ENCODE measurements around the gene SUPT3H. TPM values are rescaled to one million over a fixed set of nuclear protein-coding genes. Genes with fewer than 3 reads are reported as not detected.

Gene SUPT3H
- total and polyA plus RNA-seq, 2 of the 13 experiments (the other 11 are each of a cell fraction or from before 2014, with no cell fraction given), result 11.9 to 36.1 TPM

DNA sequence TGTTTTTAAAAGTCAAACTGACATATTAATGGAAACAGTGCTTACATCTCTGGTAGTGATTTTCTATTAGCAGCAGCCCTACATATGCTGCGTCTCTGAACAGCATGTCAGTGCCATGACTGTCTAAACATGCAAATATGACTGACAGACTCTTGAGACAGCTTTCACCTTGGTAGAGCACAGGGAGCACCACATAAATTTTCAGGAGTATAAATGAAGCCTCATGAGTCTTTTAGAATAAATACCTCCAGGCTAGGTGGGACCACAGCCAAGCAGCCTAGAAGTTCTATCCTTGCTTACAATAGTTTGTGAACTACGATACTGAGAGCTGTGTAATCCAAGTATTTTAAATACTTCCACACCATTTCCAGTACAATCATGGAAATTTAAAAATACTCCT, 460.3 kb downstream of the SUPT3H start:
- 94% methylated on average over 2 of the region's 2 CpGs for WGBS (ENCODE audit: low lambda C conversion rate)
- in situ Hi-C loops (cut with HindIII; ENCODE audit: extremely low pct_ligation_motif_present, low pct_unique_long_range_greater_than_20kb), result no loop called here
- Histone ChIP-seq H3K79me2 (ENCODE audit: insufficient read depth, low read length) (no peaks in the 10 kb centered on the region), H3K4me1 (ENCODE audit: insufficient read depth, low read length) (peaks cover 25% of the 10 kb centered on the region), H3K36me3 (replicated peaks in 1 of 2; ENCODE audit: control insufficient read depth in 1 of 2, insufficient read depth in 2 of 2, low read length in 2 of 2) (no peaks in the 10 kb centered on the region), H3K4me2 (ENCODE audit: low read depth, low read length) (no peak overlapping the region), H3K4me3 (replicated peaks in 1 of 3; ENCODE audit: insufficient read depth in 1 of 3, low read depth in 2 of 3, low read length in 3 of 3) (no peak overlapping the region), H2AFZ (ENCODE audit: low read length) (no peak overlapping the region), H3K27ac (ENCODE audit: extremely low read length, insufficient read depth, low read length) (no peak overlapping the region), H3K27me3 (ENCODE audit: control insufficient read depth in 1 of 2, insufficient read depth in 2 of 2, low read length in 2 of 2) (no peaks in the 10 kb centered on the region), H4K20me1 (ENCODE audit: insufficient read depth, low read length) (no peaks in the 10 kb centered on the region), H3K9me3 (ENCODE audit: low read length) (no peaks in the 10 kb centered on the region), H3K9ac (ENCODE audit: insufficient read depth, low read depth, low read length) (no peak overlapping the region)
- ATAC-seq (no peak), DNase-seq (ENCODE audit: low spot score) (no peak), FAIRE-seq (no peak)
- TF ChIP-seq, protein P1, sequence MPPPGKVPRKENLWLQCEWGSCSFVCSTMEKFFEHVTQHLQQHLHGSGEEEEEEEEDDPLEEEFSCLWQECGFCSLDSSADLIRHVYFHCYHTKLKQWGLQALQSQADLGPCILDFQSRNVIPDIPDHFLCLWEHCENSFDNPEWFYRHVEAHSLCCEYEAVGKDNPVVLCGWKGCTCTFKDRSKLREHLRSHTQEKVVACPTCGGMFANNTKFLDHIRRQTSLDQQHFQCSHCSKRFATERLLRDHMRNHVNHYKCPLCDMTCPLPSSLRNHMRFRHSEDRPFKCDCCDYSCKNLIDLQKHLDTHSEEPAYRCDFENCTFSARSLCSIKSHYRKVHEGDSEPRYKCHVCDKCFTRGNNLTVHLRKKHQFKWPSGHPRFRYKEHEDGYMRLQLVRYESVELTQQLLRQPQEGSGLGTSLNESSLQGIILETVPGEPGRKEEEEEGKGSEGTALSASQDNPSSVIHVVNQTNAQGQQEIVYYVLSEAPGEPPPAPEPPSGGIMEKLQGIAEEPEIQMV (CRISPR knock-in tag; IDR thresholded peaks at IDR 0.05; ENCODE audit: low read depth), result no peak
- no peak for TF ChIP-seq ZNF274 (CRISPR knock-in tag; IDR thresholded peaks at IDR 0.05)
- no peak for TF ChIP-seq NFE2L1 (CRISPR knock-in tag; IDR thresholded peaks at IDR 0.05; ENCODE audit: borderline replicate concordance)
- no peak for TF ChIP-seq NR0B2 (CRISPR knock-in tag; IDR thresholded peaks at IDR 0.05)
- no peak for TF ChIP-seq RARA (CRISPR knock-in tag; IDR thresholded peaks at IDR 0.05)
- no peak for TF ChIP-seq CREM (IDR thresholded peaks at IDR 0.05)
- TF ChIP-seq CREM (CRISPR knock-in tag; IDR thresholded peaks at IDR 0.05), result no peak
- TF ChIP-seq GPN1 (CRISPR knock-in tag; IDR thresholded peaks at IDR 0.05; ENCODE audit: borderline replicate concordance), result no peak
- TF ChIP-seq LRRFIP1 (CRISPR knock-in tag; conservative IDR thresholded peaks at IDR 0.05), result no peak
- TF ChIP-seq SNAPC2 (CRISPR knock-in tag; IDR thresholded peaks at IDR 0.05), result no peak
- no peak for TF ChIP-seq ZNF337 (CRISPR knock-in tag; IDR thresholded peaks at IDR 0.05; ENCODE audit: borderline replicate concordance, low read depth)
- TF ChIP-seq MED13 (CRISPR knock-in tag; IDR thresholded peaks at IDR 0.05), result no peak
- TF ChIP-seq TARDBP (CRISPR knock-in tag; IDR thresholded peaks at IDR 0.05), result no peak
- no peak for TF ChIP-seq ZNF12 (CRISPR knock-in tag; IDR thresholded peaks at IDR 0.05)
- TF ChIP-seq YEATS4 (CRISPR knock-in tag; IDR thresholded peaks at IDR 0.05; ENCODE audit: borderline replicate concordance), result no peak
- no peak for TF ChIP-seq TAF1 (CRISPR knock-in tag; IDR thresholded peaks at IDR 0.05)
- no peak for TF ChIP-seq NAIF1 (CRISPR knock-in tag; IDR thresholded peaks at IDR 0.05; ENCODE audit: borderline replicate concordance)
- no peak for TF ChIP-seq AGO2 (optimal IDR thresholded peaks at IDR 0.05; ENCODE audit: low read depth, low read length)
- no peak for TF ChIP-seq ZC3H4 (CRISPR knock-in tag; IDR thresholded peaks at IDR 0.05; ENCODE audit: borderline replicate concordance)
- TF ChIP-seq KDM6A (CRISPR knock-in tag; IDR thresholded peaks at IDR 0.05; ENCODE audit: low read depth), result no peak
- no peak for TF ChIP-seq NCOA2 (CRISPR knock-in tag; IDR thresholded peaks at IDR 0.05)
- BruUV-seq (replicated peaks), result no TSS peak
- intact Hi-C loops (cut with micrococcal nuclease; ENCODE audit: unreplicated experiment), result no loop called here
- ChIA-PET POLR2A (no interaction called here), CTCF (ENCODE audit: low intra/inter-chr PET ratio, low total read pairs) (no interaction called here)

All from HepG2 (cell line).